ENCODE measurements around the gene ARL17B. TPM values are rescaled to one million over a fixed set of nuclear protein-coding genes. Genes with fewer than 3 reads are reported as not detected.
"Not testable (repeated sequence)": the region's sequence is repeated elsewhere in the genome, so short reads cannot be mapped to it uniquely, and the experiment has no call there.

ARL17B gene
- polyA plus RNA-seq, 1 experiment = 8.6 TPM

GRCh38 chr17:46244339-46244913 is 117.1 kb downstream of the ARL17B start:
- POLR2A ChIA-PET; DNase-seq (ENCODE audit: low read depth, low spot score); H3K27me3 ChIP-seq (ENCODE audit: control insufficient read depth, insufficient read depth, low read length); CTCF ChIA-PET; H3K4me3 ChIP-seq (ENCODE audit: low read depth, low read length); H3K27ac ChIP-seq (ENCODE audit: low read depth, low read length); H3K9me3 ChIP-seq (ENCODE audit: control insufficient read depth, insufficient read depth, low read length): not testable (repeated sequence)

GRCh38 chr17:46243928-46244327 is 117.6 kb downstream of the ARL17B start:
- H3K4me3 ChIP-seq (ENCODE audit: low read depth, low read length); H3K27me3 ChIP-seq (ENCODE audit: control insufficient read depth, insufficient read depth, low read length); POLR2A ChIA-PET; CTCF ChIA-PET; DNase-seq (ENCODE audit: low read depth, low spot score); H3K27ac ChIP-seq (ENCODE audit: low read depth, low read length); H3K9me3 ChIP-seq (ENCODE audit: control insufficient read depth, insufficient read depth, low read length): not testable (repeated sequence)

- H3K4me3 ChIP-seq (ENCODE audit: low read depth, low read length); CTCF ChIA-PET; H3K27me3 ChIP-seq (ENCODE audit: control insufficient read depth, insufficient read depth, low read length); H3K9me3 ChIP-seq (ENCODE audit: control insufficient read depth, insufficient read depth, low read length); DNase-seq (ENCODE audit: low read depth, low spot score); POLR2A ChIA-PET; H3K27ac ChIP-seq (ENCODE audit: low read depth, low read length): not testable (repeated sequence)
Observed at GRCh38 chr17:46243505-46243904, 118.1 kb downstream of the ARL17B start.

GRCh38 chr17:46231359-46231758 is 130.2 kb downstream of the ARL17B start:
- POLR2A ChIA-PET; H3K4me3 ChIP-seq (ENCODE audit: low read depth, low read length); H3K27me3 ChIP-seq (ENCODE audit: control insufficient read depth, insufficient read depth, low read length); DNase-seq (ENCODE audit: low read depth, low spot score); CTCF ChIA-PET; H3K9me3 ChIP-seq (ENCODE audit: control insufficient read depth, insufficient read depth, low read length); H3K27ac ChIP-seq (ENCODE audit: low read depth, low read length): not testable (repeated sequence)

- CTCF ChIA-PET, POLR2A ChIA-PET: not testable (repeated sequence)
Observed at GRCh38 chr17:46225274-46225794, 136.2 kb downstream of the ARL17B start.

GRCh38 chr17:46224864-46225263 is 136.7 kb downstream of the ARL17B start:
- DNase-seq (ENCODE audit: low read depth, low spot score); CTCF ChIA-PET; H3K9me3 ChIP-seq (ENCODE audit: control insufficient read depth, insufficient read depth, low read length); H3K27me3 ChIP-seq (ENCODE audit: control insufficient read depth, insufficient read depth, low read length); H3K27ac ChIP-seq (ENCODE audit: low read depth, low read length); POLR2A ChIA-PET: not testable (repeated sequence)
- H3K4me3 ChIP-seq (ENCODE audit: low read depth, low read length) = peak overlapping the region; percentile 54

More at GRCh38 chr17:46225274-46225794, 136.2 kb downstream of the ARL17B start:
- H3K4me3 ChIP-seq (ENCODE audit: low read depth, low read length) = peak overlapping the region; percentile 54
- not testable (repeated sequence) for H3K27me3 ChIP-seq (ENCODE audit: control insufficient read depth, insufficient read depth, low read length); H3K27ac ChIP-seq (ENCODE audit: low read depth, low read length); H3K9me3 ChIP-seq (ENCODE audit: control insufficient read depth, insufficient read depth, low read length)
- peak; percentile 45 for DNase-seq (ENCODE audit: low read depth, low spot score)

Small RNAs within 50 kb of the gene (small RNA-seq; reads per million reads assigned to genes)
- gene RN7SL656P (ENCODE audit: insufficient read length, low read depth) = not detected

Other genes with a start within 250 kb of the ARL17B start
- gene KANSL1, start 168.3 kb downstream of the ARL17B start, polyA plus RNA-seq (2011; rRNA removed) = 15.6 and 27.0 TPM in 2 replicates
- gene LRRC37A, start 66.6 kb downstream of the ARL17B start, polyA plus RNA-seq (2011; rRNA removed) = 0.97 and 1.2 TPM in 2 replicates
- gene LRRC37A2, start 150.7 kb upstream of the ARL17B start, polyA plus RNA-seq (2011; rRNA removed) = 3.8 and 4.0 TPM in 2 replicates
- 5.4 and 5.8 TPM in 2 replicates for gene ARL17A, start 217.9 kb upstream of the ARL17B start, polyA plus RNA-seq (2011; rRNA removed)
- 71.5 and 86.2 TPM in 2 replicates for gene NSF, start 228.9 kb upstream of the ARL17B start, polyA plus RNA-seq (2011; rRNA removed)